GM12878 (cell line): ENCODE results near the gene SIK2. TPM values are rescaled to one million over a fixed set of nuclear protein-coding genes. Genes with fewer than 3 reads are reported as not detected.

Experiments used
- ATAC-seq: fragments of 200-7000 bp; cut with Tn5 transposase; 3 replicates; pipeline ENCODE4 v1.9.1; 2020; ENCODE audit warnings: mild to moderate bottlenecking, moderate library complexity
- BruUV-seq: library from RNA; stranded (reverse); fragments of 400-500 nt; replicated peaks from 2 replicates; lab custom pipeline; 2021; lab: Mats Ljungman, UMichigan
- CTCF ChIA-PET: fragments of 300-600 bp; sonication (Branson Sonifier 250); formaldehyde crosslinking; extraction: SDS; loops from one replicate; lab custom pipeline; 2021; ENCODE audit warnings: inconsistent platforms; lab: Yijun Ruan, JAX
- POLR2A ChIA-PET: fragments of 350-600 bp; formaldehyde crosslinking; extraction: SDS; loops from one replicate; lab custom pipeline; 2021; ENCODE audit warnings: inconsistent platforms; lab: Charles Lee
- RAD21 ChIA-PET: fragments of 300-600 bp; sonication (Branson Sonifier 250); formaldehyde crosslinking; loops from one replicate; lab custom pipeline; 2023; ENCODE audit warnings: antibody characterized with exemption; ENCODE audit not compliant: unreplicated experiment; lab: Charles Lee
- SMC1A ChIA-PET: fragments of 300-600 bp; sonication (Branson Sonifier 250); formaldehyde crosslinking; loops from one replicate; lab custom pipeline; 2023; ENCODE audit not compliant: unreplicated experiment, uncharacterized antibody; lab: Charles Lee
- DNase-seq: peaks from one replicate; pipeline ENCODE4 v3.0.0-alpha.2; 2011; ENCODE audit warnings: low read depth, low spot score
- FAIRE-seq: peaks from 3 replicates; lab custom pipeline; 2011; peaks lifted over from hg19 to GRCh38; lab: Jason Lieb, UNC
- H2AFZ ChIP-seq: 2 replicates; pipeline ENCODE4 v1.6.0; 2011; ENCODE audit warnings: low read depth, low read length, control low read depth; ENCODE audit not compliant: control insufficient read depth
- H3K27ac ChIP-seq: 2 replicates; pipeline ENCODE4 v1.5.1; 2011; ENCODE audit warnings: control low read depth; ENCODE audit not compliant: control insufficient read depth, insufficient read depth
- H3K27me3 ChIP-seq, 2 experiments: replicated peaks in 1 of 2; 2 replicates each; pipeline versions ENCODE4 v1.6.0 to v1.6.1; 2011; ENCODE audit warnings: low read length in 1 of 2; ENCODE audit not compliant: control insufficient read depth in 2 of 2, insufficient read depth in 2 of 2
- H3K36me3 ChIP-seq, 2 experiments: 2 replicates each; pipeline ENCODE4 v1.5.1; 2011; ENCODE audit warnings: low read length in 1 of 2; ENCODE audit not compliant: control insufficient read depth in 2 of 2, insufficient read depth in 2 of 2
- H3K4me1 ChIP-seq: 2 replicates; pipeline ENCODE4 v1.6.1; 2011; ENCODE audit warnings: mild to moderate bottlenecking, low read length, moderate library complexity, mixed read lengths; ENCODE audit not compliant: control insufficient read depth, insufficient read depth
- H3K4me2 ChIP-seq: 2 replicates; pipeline ENCODE4 v1.6.0; 2011; ENCODE audit warnings: control low read depth; ENCODE audit not compliant: control insufficient read depth, insufficient read depth
- H3K4me3 ChIP-seq: fragments of 200-600 bp; sonication (generic); 2 replicates; pipeline ENCODE4 v1.5.1; 2016
- H3K79me2 ChIP-seq: 2 replicates; pipeline ENCODE4 v1.6.0; 2011; ENCODE audit warnings: low read length; ENCODE audit not compliant: control insufficient read depth, insufficient read depth
- H3K9ac ChIP-seq: 2 replicates; pipeline ENCODE4 v1.8.0; 2011; ENCODE audit warnings: low read length, control low read depth, mixed read lengths; ENCODE audit not compliant: control insufficient read depth, insufficient read depth
- H3K9me3 ChIP-seq: replicated peaks from 3 replicates; pipeline ENCODE4 v1.5.1; 2011; ENCODE audit warnings: mild to moderate bottlenecking, low read length; ENCODE audit not compliant: control insufficient read depth, insufficient read depth
- H4K20me1 ChIP-seq: 2 replicates; pipeline ENCODE4 v1.6.0; 2011; ENCODE audit not compliant: control insufficient read depth, insufficient read depth
- BCLAF1 ChIP-seq: fragments of 450-650 bp; IDR thresholded peaks from 2 replicates; pipeline ENCODE4 v1.6.1; 2017; ENCODE audit warnings: antibody characterized with exemption, mild to moderate bottlenecking, moderate library complexity
- BRCA1 ChIP-seq: IDR thresholded peaks from 2 replicates; pipeline ENCODE4 v1.6.1; 2011; ENCODE audit warnings: low read depth, low read length, improper control_type of control experiment
- CEBPB ChIP-seq, 2 experiments: fragments of 150-350 bp in 1 of 2; IDR thresholded peaks; 2 replicates each; pipeline ENCODE4 v1.6.1; 2012 to 2014; ENCODE audit warnings: low read depth in 2 of 2, low read length in 2 of 2, borderline replicate concordance in 1 of 2, inconsistent platforms in 1 of 2
- CEBPZ ChIP-seq: fragments of 150-350 bp; IDR thresholded peaks from 2 replicates; pipeline ENCODE4 v1.6.1; 2016; ENCODE audit warnings: low read depth, low read length
- IKZF1 ChIP-seq: fragments of 450-650 bp; conservative IDR thresholded peaks from 2 replicates; pipeline ENCODE4 v1.6.1; 2017; ENCODE audit warnings: antibody characterized with exemption, mild to moderate bottlenecking
- IRF4 ChIP-seq: IDR thresholded peaks from 2 replicates; pipeline ENCODE4 v1.6.1; 2011; ENCODE audit warnings: low read depth, low read length
- RAD51 ChIP-seq: fragments of 450-650 bp; IDR thresholded peaks from 2 replicates; pipeline ENCODE4 v1.6.1; 2016; ENCODE audit warnings: moderate library complexity, mild to moderate bottlenecking, inconsistent platforms
- SMC3 ChIP-seq: IDR thresholded peaks from 2 replicates; pipeline ENCODE4 v1.6.1; 2011; ENCODE audit warnings: low read length, improper control_type of control experiment, borderline replicate concordance
- ZBTB40 ChIP-seq: fragments of 450-650 bp; IDR thresholded peaks from 2 replicates; pipeline ENCODE4 v1.6.1; 2016; ENCODE audit warnings: mild to moderate bottlenecking, moderate library complexity, borderline replicate concordance
- ZZZ3 ChIP-seq: IDR thresholded peaks from 2 replicates; pipeline ENCODE4 v1.6.1; 2011; ENCODE audit warnings: low read depth; ENCODE audit not compliant: control insufficient read depth, insufficient read length
- WGBS: methylation state at CpG from one replicate; pipeline ENCODE4 v1.1.6; 2016; ENCODE audit warnings: low lambda C conversion rate; ENCODE audit not compliant: insufficient replicate concordance, insufficient coverage; ENCODE audit errors: missing lambda C conversion rate; 5-methylcytosine and 5-hydroxymethylcytosine counted together
- in situ Hi-C: fragments of 300-500 bp; cut with MboI; formaldehyde crosslinking; loops from 9 replicates; pipeline ENCODE4 v1.14.3; 2018; ENCODE audit warnings: mixed read lengths
- intact Hi-C: fragments of 100-400 bp; cut with micrococcal nuclease; formaldehyde crosslinking; loops from one replicate; pipeline ENCODE4 v1.14.2; 2022; ENCODE audit not compliant: unreplicated experiment
- polyA plus RNA-seq, 11 experiments: library from polyadenylated mRNA; depleted of rRNA in 4 of 11; unstranded in 6 of 11; stranded (reverse) in 5 of 11; fragments of >200 nt; fragmentation: Nextera tagmentation in 4 of 11; fragmentation: Illumina TruSeq in 1 of 11; extraction: Ambion mirVana in 4 of 11; extraction: Trizol in 1 of 11; gene quantifications; 1 replicate in 1 of 11; 2 replicates in 10 of 11; pipeline versions ENCODE4 v1.2.1 to v1.2.3, GENCODE V29; 2011 to 2016; ENCODE audit warnings: inconsistent platforms in 2 of 11, missing spikeins in 2 of 11, low read depth in 1 of 11
- total RNA-seq, 4 experiments: library from RNA; depleted of rRNA in 3 of 4; stranded (reverse); fragments of >200 nt in 3 of 4; fragmentation: Illumina TruSeq in 1 of 4; extraction: Trizol in 1 of 4; gene quantifications; 2 replicates each; pipeline versions ENCODE4 v1.2.1 to v1.2.3, GENCODE V29; 2013 to 2021

Gene SIK2
- total and polyA plus RNA-seq, 10 of the 15 experiments (the other 5 are each of a cell fraction or from before 2014, with no cell fraction given), result 0.97 to 14.2 (median 4.5) TPM

DNA sequence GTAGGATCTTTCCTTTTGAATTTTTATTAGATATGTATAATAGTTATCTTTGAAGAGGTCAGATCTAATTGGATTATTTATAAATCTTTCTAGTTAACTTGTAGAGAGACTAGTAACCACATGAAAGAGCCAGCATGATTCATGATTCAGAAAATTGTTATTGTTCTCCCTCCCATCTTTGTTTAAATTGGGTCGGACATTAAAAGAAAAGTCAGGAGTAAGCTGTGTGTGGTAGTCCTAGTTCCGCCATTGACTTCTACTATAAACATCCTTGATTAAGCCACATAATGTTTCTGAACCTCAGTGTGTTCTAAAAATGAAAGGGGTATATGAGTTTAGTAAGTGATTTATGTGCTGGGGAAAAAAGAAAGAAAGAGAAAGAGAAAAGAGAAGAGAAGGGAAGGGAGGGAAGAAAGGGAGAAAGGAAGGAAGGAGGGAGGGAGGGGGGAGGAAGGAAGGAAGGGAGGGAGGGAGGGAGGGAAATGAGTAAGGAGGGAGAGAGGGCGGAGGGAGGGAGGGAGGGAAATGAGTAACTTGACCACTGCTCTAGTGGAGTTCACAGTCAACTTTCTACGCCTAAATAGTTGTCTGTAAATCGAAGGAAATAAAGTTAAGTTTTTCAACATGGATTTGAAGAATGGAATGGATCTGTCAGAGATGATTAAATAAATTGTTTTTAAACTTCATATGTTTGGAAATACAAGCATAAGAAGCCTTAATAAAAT lies 32.9 kb downstream of the SIK2 start (continued):
- no peak for TF ChIP-seq SMC3
- TF ChIP-seq ZBTB40, result no peak

GRCh38 chr11:111635706-111636045 lies 33.4 kb downstream of the SIK2 start:
- H3K79me2 ChIP-seq, result no peaks in the 10 kb centered on the region; the same call in 1 of the 2 replicates
- no peak overlapping the region for H3K4me3 ChIP-seq
- FAIRE-seq (no peak), DNase-seq (no peak), ATAC-seq (no peak)
- H3K9me3 ChIP-seq, result no peaks in the 10 kb centered on the region; the same call in 2 of the 3 replicates
- intact Hi-C loops, result no loop called here
- peaks cover 2% of the 10 kb centered on the region; the same call in 1 of the 2 replicates for H3K4me1 ChIP-seq
- no peaks in the 10 kb centered on the region; a peak in 1 of 4 replicates for H3K36me3 ChIP-seq
- BruUV-seq, result no TSS peak
- CTCF ChIA-PET, result no interaction called here
- POLR2A ChIA-PET, result interaction anchor here (1.1 to 2.2 kb wide), 2 partner anchors 9 to 130 kb away, joined by 5 to 6 read pairs; no protein-coding TSS in a partner anchor
- no peak overlapping the region for H3K27ac ChIP-seq
- H2AFZ ChIP-seq, result no peak overlapping the region
- no peaks in the 10 kb centered on the region for H4K20me1 ChIP-seq
- no peak overlapping the region for H3K9ac ChIP-seq
- SMC1A ChIA-PET, result interaction anchor here (0.6 to 1.8 kb wide), 8 partner anchors 10 to 141 kb away, joined by 3 to 6 read pairs (median 3); partner anchors contain the start of gene PPP2R1B
- in situ Hi-C loops, result no loop called here
- H3K27me3 ChIP-seq, result no peaks in the 10 kb centered on the region
- no peak overlapping the region for H3K4me2 ChIP-seq
- RAD21 ChIA-PET, result interaction anchor here (0.6 to 1.0 kb wide), 3 partner anchors 62 to 141 kb away, joined by 3 read pairs; no protein-coding TSS in a partner anchor
- WGBS, result 100% methylated on average over 1 of the region's 1 CpG
- TF ChIP-seq BCLAF1 (no peak), BRCA1 (no peak), IRF4 (no peak), IKZF1 (no peak), CEBPZ (no peak), CEBPB (IDR thresholded peaks at IDR 0.05; ENCODE audit: borderline replicate concordance in 1 of 2, low read depth in 2 of 2, low read length in 2 of 2) (no peak), RAD51 (no peak), ZZZ3 (no peak)
